Uterus (tissue), 4 donors: Measurements from ENCODE around the gene STK39. TPM values are rescaled to one million over a fixed set of nuclear protein-coding genes. Genes with fewer than 3 reads are reported as not detected.

Experiments used
- DNase-seq, 2 donors: peaks; one replicate each; pipeline ENCODE4 v3.0.0-alpha.2; 2019 to 2020
- H3K27ac ChIP-seq, 2 donors: fragments of 200-600 bp; sonication (generic); 1 replicate in 1 of 2; 2 replicates in 1 of 2; pipeline ENCODE4 v1.5.1; 2016 to 2018
- H3K27me3 ChIP-seq, 2 donors: fragments of 200-600 bp; sonication (generic); one replicate each; pipeline ENCODE4 v1.5.1; 2018 to 2019; ENCODE audit warnings: control low read depth in 1 of 2
- H3K36me3 ChIP-seq, 2 donors: fragments of 200-600 bp; sonication (generic); one replicate each; pipeline ENCODE4 v1.5.1; 2019; ENCODE audit warnings: control low read depth in 1 of 2
- H3K4me1 ChIP-seq, 2 donors: fragments of 200-600 bp; sonication (generic); one replicate each; pipeline ENCODE4 v1.5.1; 2018 to 2019; ENCODE audit warnings: control low read depth in 1 of 2
- H3K4me3 ChIP-seq, 2 donors: fragments of 200-600 bp; sonication (generic); 1 replicate in 1 of 2; 2 replicates in 1 of 2; pipeline ENCODE4 v1.5.1; 2018 to 2019; ENCODE audit warnings: mild to moderate bottlenecking in 1 of 2
- H3K9me3 ChIP-seq, 2 donors: fragments of 200-600 bp; sonication (generic); one replicate each; pipeline ENCODE4 v1.5.1; 2019; ENCODE audit warnings: control low read depth in 1 of 2
- POLR2A ChIP-seq, 2 donors: fragments of 450-650 bp; IDR thresholded peaks; one replicate each; pipeline ENCODE4 v1.6.1; 2016; ENCODE audit warnings: antibody characterized with exemption in 2 of 2, mild to moderate bottlenecking in 1 of 2, moderate library complexity in 1 of 2
- intact Hi-C: fragments of 100-400 bp; cut with DNase I; formaldehyde crosslinking; loops from one replicate; pipeline ENCODE4 v1.15.1; 2023; ENCODE audit warnings: low total_unique reads
- total RNA-seq, 4 donors: library from RNA; depleted of rRNA in 3 of 4; stranded (reverse); fragments of >200 nt in 3 of 4; gene quantifications; one replicate each; pipeline versions ENCODE4 v1.1.0 to v1.2.4, GENCODE V29; 2014 to 2023
- TF ChIP-seq, protein P1 (sequence below), 4 experiments: fragments of 200-600 bp in 2 of 4; fragments of 450-650 bp in 2 of 4; sonication (generic) in 2 of 4; IDR thresholded peaks; one replicate each; pipeline ENCODE4 v1.5.1; 2016 to 2019; ENCODE audit warnings: antibody characterized with exemption in 4 of 4, mild to moderate bottlenecking in 2 of 4, moderate library complexity in 1 of 4
- donor health status: DM: yes; HTN: yes; CAD: no.

Gene STK39
- total RNA-seq, 4 donors from 2014 or later, result 5.0 to 23.6 (median 9.8) TPM

DNA sequence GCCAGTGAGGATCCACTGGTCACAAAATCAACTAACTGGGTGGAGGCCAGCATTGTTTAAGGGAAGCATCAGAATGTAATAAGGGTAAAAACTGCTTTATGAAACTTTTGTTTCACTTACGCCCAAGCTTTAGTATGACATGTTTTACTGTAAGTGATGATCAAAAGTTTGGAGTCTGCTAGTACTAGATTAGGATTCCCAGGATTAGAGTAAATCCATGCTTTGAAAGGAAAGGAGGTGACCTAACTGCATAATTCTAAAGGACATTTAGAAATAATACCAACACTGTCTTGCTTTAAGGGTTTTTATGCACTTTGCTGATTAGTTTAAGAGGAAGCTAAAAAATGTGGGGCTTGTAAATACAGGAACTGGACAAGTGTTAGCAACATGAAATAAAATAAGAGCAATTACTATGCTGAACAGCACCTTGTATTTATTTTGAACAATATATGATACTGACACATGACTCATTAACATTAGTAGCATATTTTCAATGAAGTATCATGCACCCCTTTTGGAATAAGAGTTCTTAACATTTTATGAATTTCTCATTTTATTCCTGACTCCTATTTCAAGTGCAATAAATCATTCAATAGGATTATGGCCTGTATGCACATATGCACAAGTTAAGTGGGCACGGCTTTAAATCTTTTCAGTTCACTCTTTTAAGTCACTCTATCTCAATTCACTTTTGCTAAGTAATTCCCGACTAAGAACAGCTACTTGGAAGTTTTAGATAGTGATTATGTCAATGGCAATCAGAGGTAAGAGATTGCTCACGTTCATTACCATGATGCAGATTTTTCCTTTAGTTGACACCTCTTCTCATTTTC lies 62.5 kb downstream of the STK39 start:
- Histone ChIP-seq H3K36me3 (no peaks in the 10 kb centered on the region), H3K9me3 (no peaks in the 10 kb centered on the region), H3K4me1 (no peaks in the 10 kb centered on the region), H3K27me3 (no peaks in the 10 kb centered on the region), H3K4me3 (no peak overlapping the region), H3K27ac (no peak overlapping the region)
- TF ChIP-seq POLR2A (IDR thresholded peaks at IDR 0.05), result no peak
- TF ChIP-seq, protein P1, sequence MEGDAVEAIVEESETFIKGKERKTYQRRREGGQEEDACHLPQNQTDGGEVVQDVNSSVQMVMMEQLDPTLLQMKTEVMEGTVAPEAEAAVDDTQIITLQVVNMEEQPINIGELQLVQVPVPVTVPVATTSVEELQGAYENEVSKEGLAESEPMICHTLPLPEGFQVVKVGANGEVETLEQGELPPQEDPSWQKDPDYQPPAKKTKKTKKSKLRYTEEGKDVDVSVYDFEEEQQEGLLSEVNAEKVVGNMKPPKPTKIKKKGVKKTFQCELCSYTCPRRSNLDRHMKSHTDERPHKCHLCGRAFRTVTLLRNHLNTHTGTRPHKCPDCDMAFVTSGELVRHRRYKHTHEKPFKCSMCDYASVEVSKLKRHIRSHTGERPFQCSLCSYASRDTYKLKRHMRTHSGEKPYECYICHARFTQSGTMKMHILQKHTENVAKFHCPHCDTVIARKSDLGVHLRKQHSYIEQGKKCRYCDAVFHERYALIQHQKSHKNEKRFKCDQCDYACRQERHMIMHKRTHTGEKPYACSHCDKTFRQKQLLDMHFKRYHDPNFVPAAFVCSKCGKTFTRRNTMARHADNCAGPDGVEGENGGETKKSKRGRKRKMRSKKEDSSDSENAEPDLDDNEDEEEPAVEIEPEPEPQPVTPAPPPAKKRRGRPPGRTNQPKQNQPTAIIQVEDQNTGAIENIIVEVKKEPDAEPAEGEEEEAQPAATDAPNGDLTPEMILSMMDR (IDR thresholded peaks at IDR 0.05), result no peak
- intact Hi-C loops, result no loop called here
- no peak for DNase-seq

DNA sequence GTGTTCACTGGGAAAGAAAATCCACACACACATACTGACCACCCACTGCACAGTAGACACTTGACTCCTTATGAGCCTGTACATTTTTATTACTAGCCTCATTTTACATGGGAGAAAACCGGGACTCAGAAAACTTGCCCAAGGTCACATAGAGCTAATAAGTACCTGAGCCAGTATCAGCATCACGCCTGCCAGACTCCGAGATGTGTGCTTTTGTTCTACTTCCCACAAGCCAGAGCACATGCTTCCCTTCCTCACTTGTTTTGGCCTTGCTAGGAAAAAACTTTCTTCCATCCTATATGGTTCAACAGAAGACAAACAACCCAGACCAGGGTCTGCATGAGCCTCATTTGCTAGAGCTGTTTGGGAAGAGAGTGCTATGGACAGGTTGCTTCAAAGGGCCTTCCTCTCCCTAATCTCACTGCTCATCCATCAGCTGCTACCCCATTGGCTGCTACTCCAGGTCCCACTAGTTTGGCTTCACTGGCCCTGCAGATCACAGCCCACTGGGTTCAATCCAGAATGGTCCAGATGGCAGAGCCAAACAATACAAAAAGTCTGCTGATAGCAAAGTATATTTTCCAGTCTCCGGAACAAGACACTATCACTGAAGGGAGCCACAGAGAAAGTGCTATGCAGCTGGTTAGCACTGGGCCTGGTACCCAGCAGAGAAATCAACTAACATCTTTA lies 63.9 kb downstream of the STK39 start:
- no peak overlapping the region for H3K27ac ChIP-seq
- TF ChIP-seq POLR2A (IDR thresholded peaks at IDR 0.05), result no peak
- TF ChIP-seq, protein P1 (IDR thresholded peaks at IDR 0.05), result no peak
- intact Hi-C loops, result no loop called here
- no peak for DNase-seq
- no peaks in the 10 kb centered on the region for H3K4me1 ChIP-seq
- H3K27me3 ChIP-seq, result no peaks in the 10 kb centered on the region
- H3K4me3 ChIP-seq, result no peak overlapping the region
- no peaks in the 10 kb centered on the region for H3K36me3 ChIP-seq
- H3K9me3 ChIP-seq, result no peaks in the 10 kb centered on the region

DNA sequence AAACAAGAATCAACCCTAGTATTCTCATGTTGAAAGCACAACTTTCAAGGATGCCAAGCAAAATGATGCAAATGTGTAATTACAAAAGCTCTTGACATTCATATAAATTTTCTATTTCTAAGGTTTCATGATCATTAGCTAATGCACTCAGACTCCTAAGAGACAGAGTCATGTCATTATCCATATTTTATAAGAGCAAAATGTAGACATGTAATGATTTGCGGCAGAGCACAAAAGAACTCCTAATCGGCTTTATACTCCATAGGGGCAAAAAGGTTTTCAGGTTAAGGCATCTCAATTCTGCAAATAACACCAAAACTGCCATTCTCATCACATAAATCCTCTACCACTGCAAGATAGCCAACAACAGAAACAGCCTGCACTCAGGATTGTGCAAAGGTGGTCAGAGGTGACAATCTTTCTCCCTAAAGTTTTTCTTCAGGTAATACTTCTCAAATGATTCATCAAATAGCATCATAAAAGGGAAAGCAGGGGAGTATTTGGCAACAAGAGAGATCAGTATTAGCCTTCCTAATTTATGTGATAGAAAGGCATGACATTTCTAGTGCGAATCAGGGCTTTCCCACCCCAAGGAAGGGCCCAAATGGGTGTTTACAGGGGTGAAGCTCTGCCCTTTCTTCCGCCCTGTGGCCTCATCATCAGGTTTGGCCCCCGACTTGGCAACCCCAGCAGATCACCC lies 64.7 kb downstream of the STK39 start:
- TF ChIP-seq POLR2A (IDR thresholded peaks at IDR 0.05), result no peak
- TF ChIP-seq, protein P1 (IDR thresholded peaks at IDR 0.05), result no peak
- Histone ChIP-seq H3K27ac (no peak overlapping the region), H3K27me3 (no peaks in the 10 kb centered on the region), H3K9me3 (no peaks in the 10 kb centered on the region), H3K4me1 (no peaks in the 10 kb centered on the region), H3K36me3 (no peaks in the 10 kb centered on the region), H3K4me3 (no peak overlapping the region)
- intact Hi-C loops, result no loop called here
- DNase-seq, result no peak

DNA sequence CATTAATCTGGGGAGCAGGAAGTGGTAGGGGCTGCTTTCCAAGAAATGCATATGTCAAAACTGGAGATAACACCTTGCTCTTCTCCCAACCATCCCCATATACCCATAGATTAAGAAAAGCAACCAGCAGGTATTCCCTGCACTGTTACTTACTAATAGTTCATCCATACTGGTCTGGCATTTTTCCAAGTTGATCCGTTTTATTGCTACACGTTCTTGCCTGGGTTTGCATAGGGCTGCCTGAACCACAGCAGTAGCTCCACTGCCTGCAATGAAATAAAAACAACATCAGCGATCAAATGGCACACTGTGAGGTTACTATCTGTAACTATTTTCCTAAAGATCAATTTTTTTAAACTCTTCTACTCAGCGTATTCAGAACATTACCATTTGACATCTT lies 65.6 kb downstream of the STK39 start:
- Histone ChIP-seq H3K4me3 (no peak overlapping the region), H3K4me1 (no peaks in the 10 kb centered on the region), H3K27ac (no peak overlapping the region), H3K36me3 (no peaks in the 10 kb centered on the region), H3K27me3 (no peaks in the 10 kb centered on the region), H3K9me3 (no peaks in the 10 kb centered on the region)
- TF ChIP-seq, protein P1 (IDR thresholded peaks at IDR 0.05), result no peak
- no peak for TF ChIP-seq POLR2A (IDR thresholded peaks at IDR 0.05)
- DNase-seq, result no peak
- intact Hi-C loops, result no loop called here

DNA sequence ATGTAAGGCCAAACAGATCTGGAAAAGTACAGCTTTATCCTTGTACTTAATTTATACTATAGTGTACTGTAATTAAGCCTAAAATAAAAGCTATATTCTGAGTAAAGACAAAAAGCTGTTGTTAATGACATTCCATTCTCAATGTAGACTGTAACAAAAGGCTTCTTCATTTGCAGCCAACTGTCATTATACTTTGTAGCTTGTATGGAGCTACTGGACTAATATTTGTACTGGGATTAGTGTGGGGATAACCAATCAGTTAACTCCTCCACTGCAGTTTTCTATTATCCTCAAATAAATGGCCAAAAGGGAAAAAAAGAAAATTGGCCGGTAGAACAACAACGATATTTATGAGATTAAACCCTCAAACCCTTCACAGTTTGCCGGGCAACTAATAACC lies 66.5 kb downstream of the STK39 start:
- no peaks in the 10 kb centered on the region for H3K9me3 ChIP-seq
- no peak overlapping the region for H3K27ac ChIP-seq
- H3K4me1 ChIP-seq, result no peaks in the 10 kb centered on the region
- DNase-seq, result no peak
- H3K36me3 ChIP-seq, result no peaks in the 10 kb centered on the region
- H3K27me3 ChIP-seq, result no peaks in the 10 kb centered on the region
- TF ChIP-seq POLR2A (IDR thresholded peaks at IDR 0.05), result no peak
- TF ChIP-seq, protein P1 (IDR thresholded peaks at IDR 0.05), result no peak
- intact Hi-C loops, result no loop called here
- H3K4me3 ChIP-seq, result no peak overlapping the region
